GM23338 (cell line): ENCODE data around the gene TRIM67. TPM values are rescaled to one million over a fixed set of nuclear protein-coding genes. Genes with fewer than 3 reads are reported as not detected.

ENCODE experiments used
- ATAC-seq: fragments of 200-7000 bp; cut with Tn5 transposase; 3 replicates; pipeline ENCODE4 v1.9.1; 2020
- DNase-seq: peaks from one replicate; pipeline ENCODE4 v3.0.0-alpha.2; 2015; ENCODE audit warnings: low spot score
- H2AFZ ChIP-seq: fragments of 200-600 bp; sonication (generic); 2 replicates; pipeline ENCODE4 v1.8.0; 2016; ENCODE audit warnings: antibody characterized with exemption, mild to moderate bottlenecking, moderate library complexity
- H3F3A ChIP-seq: fragments of 200-600 bp; sonication (generic); replicated peaks from 2 replicates; pipeline ENCODE4 v1.8.0; 2017; ENCODE audit warnings: antibody characterized with exemption, mixed run types, low read depth
- H3K27ac ChIP-seq: fragments of 200-600 bp; sonication (generic); 2 replicates; pipeline ENCODE4 v1.6.1; 2016; ENCODE audit warnings: low read depth
- H3K27me3 ChIP-seq: fragments of 200-600 bp; sonication (generic); 2 replicates; pipeline ENCODE4 v1.8.0; 2016; ENCODE audit warnings: mild to moderate bottlenecking, mixed run types, moderate library complexity; ENCODE audit not compliant: insufficient read depth
- H3K36me3 ChIP-seq: fragments of 200-600 bp; sonication (generic); 2 replicates; pipeline ENCODE4 v1.8.0; 2016; ENCODE audit warnings: mild to moderate bottlenecking; ENCODE audit not compliant: insufficient read depth
- H3K4me1 ChIP-seq: fragments of 200-600 bp; sonication (generic); 2 replicates; pipeline ENCODE4 v1.8.0; 2016; ENCODE audit warnings: mild to moderate bottlenecking, moderate library complexity; ENCODE audit not compliant: insufficient read depth
- H3K4me2 ChIP-seq: fragments of 200-600 bp; sonication (generic); 2 replicates; pipeline ENCODE4 v1.7.1; 2017; ENCODE audit warnings: mixed run types
- H3K4me3 ChIP-seq: fragments of 200-600 bp; sonication (generic); 2 replicates; pipeline ENCODE4 v1.6.1; 2016; ENCODE audit warnings: mixed run types
- H3K79me2 ChIP-seq: fragments of 200-600 bp; sonication (generic); replicated peaks from 2 replicates; pipeline ENCODE4 v1.8.0; 2017; ENCODE audit warnings: mild to moderate bottlenecking; ENCODE audit not compliant: insufficient read depth
- H3K9me2 ChIP-seq: fragments of 200-600 bp; sonication (generic); 2 replicates; pipeline ENCODE4 v1.8.0; 2017; ENCODE audit not compliant: insufficient read depth
- H4K20me1 ChIP-seq: fragments of 200-600 bp; sonication (generic); replicated peaks from 2 replicates; pipeline ENCODE4 v1.8.0; 2017; ENCODE audit warnings: mild to moderate bottlenecking; ENCODE audit not compliant: insufficient read depth
- H3K27ac Mint-ChIP-seq: 2 replicates; pipeline ENCODE4 v1.8.0; 2020; ENCODE audit warnings: inconsistent platforms, mild to moderate bottlenecking, moderate library complexity, mixed read lengths
- H3K27me3 Mint-ChIP-seq: 3 replicates; pipeline ENCODE4 v1.8.0; 2022; ENCODE audit warnings: low read depth, mild to moderate bottlenecking, moderate library complexity, mixed read lengths, inconsistent platforms; ENCODE audit not compliant: insufficient read depth, poor library complexity
- H3K36me3 Mint-ChIP-seq: 3 replicates; pipeline ENCODE4 v1.8.0; 2021; ENCODE audit warnings: low read depth, mild to moderate bottlenecking, inconsistent platforms, moderate library complexity, mixed read lengths
- H3K4me1 Mint-ChIP-seq: 3 replicates; pipeline ENCODE4 v1.8.0; 2020; ENCODE audit warnings: mild to moderate bottlenecking, inconsistent platforms, mixed read lengths
- H3K4me3 Mint-ChIP-seq: 3 replicates; pipeline ENCODE4 v1.8.0; 2021; ENCODE audit warnings: moderate library complexity, mild to moderate bottlenecking, inconsistent platforms, mixed read lengths
- H3K9me3 Mint-ChIP-seq: 3 replicates; pipeline ENCODE4 v1.8.0; 2020; ENCODE audit warnings: moderate library complexity, mild to moderate bottlenecking, inconsistent platforms, mixed read lengths
- CREB1 ChIP-seq: fragments of 250-450 bp; sonication (Bioruptor Pico); IDR thresholded peaks from 2 replicates; pipeline ENCODE4 v1.5.0; 2020; ENCODE audit warnings: low read depth, mild to moderate bottlenecking, moderate library complexity
- CTCF ChIP-seq, 2 experiments: fragments of 200-600 bp in 1 of 2; sonication (generic) in 1 of 2; conservative IDR thresholded peaks; 2 replicates each; pipeline versions ENCODE4 v1.5.1 to v1.6.1; 2016 to 2017; ENCODE audit warnings: antibody characterized with exemption in 2 of 2, low read depth in 2 of 2, mild to moderate bottlenecking in 2 of 2, moderate library complexity in 1 of 2
- ETS1 ChIP-seq: IDR thresholded peaks from 2 replicates; pipeline ENCODE4 v1.6.1; 2016; ENCODE audit warnings: antibody characterized with exemption
- EZH2phosphoT487 ChIP-seq: fragments of 200-600 bp; sonication (generic); IDR thresholded peaks from one replicate; pipeline ENCODE4 v1.8.1; 2018; ENCODE audit warnings: antibody characterized with exemption; ENCODE audit not compliant: unreplicated experiment
- NANOG ChIP-seq: IDR thresholded peaks from 2 replicates; pipeline ENCODE4 v1.6.1; 2016; ENCODE audit warnings: antibody characterized with exemption, borderline replicate concordance
- REST ChIP-seq: IDR thresholded peaks from one replicate; pipeline ENCODE4 v1.6.1; 2018; ENCODE audit warnings: antibody characterized with exemption; ENCODE audit not compliant: unreplicated experiment
- STAT1 ChIP-seq: IDR thresholded peaks from one replicate; pipeline ENCODE4 v1.6.1; 2016; ENCODE audit warnings: antibody characterized with exemption; ENCODE audit not compliant: unreplicated experiment
- ZNF114 ChIP-seq: fragments of 250-450 bp; sonication (Bioruptor Pico); IDR thresholded peaks from 2 replicates; pipeline ENCODE4 v1.5.0; 2020; ENCODE audit warnings: mild to moderate bottlenecking, moderate library complexity
- ZNF331 ChIP-seq: fragments of 250-450 bp; sonication (Bioruptor Pico); IDR thresholded peaks from 2 replicates; pipeline ENCODE4 v1.5.0; 2020; ENCODE audit warnings: low read depth, mild to moderate bottlenecking, moderate library complexity
- ZNF462 ChIP-seq: fragments of 250-450 bp; sonication (Bioruptor Pico); IDR thresholded peaks from 2 replicates; pipeline ENCODE4 v1.5.0; 2020; ENCODE audit warnings: mild to moderate bottlenecking, moderate library complexity
- polyA plus RNA-seq: library from polyadenylated mRNA; unstranded; fragments of >200 nt; fragmentation: Nextera tagmentation; extraction: Ambion mirVana; gene quantifications from 2 replicates; pipeline ENCODE4 v1.2.1, GENCODE V29; 2016
- total RNA-seq: library from RNA; depleted of rRNA; stranded (reverse); fragments of >200 nt; shearing (Covaris generic); gene quantifications from 2 replicates; pipeline ENCODE4 v1.2.3, GENCODE V29; 2014

Gene TRIM67
- total and polyA plus RNA-seq, 2 experiments from 2014 or later = 0.03 TPM; not detected in 1

- TF ChIP-seq CTCF (conservative IDR thresholded peaks at IDR 0.05; ENCODE audit: low read depth in 2 of 2) (no peak), ETS1 (no peak), CREB1 (no peak), EZH2phosphoT487 (no peak), ZNF114 (CRISPR knock-in tag) (no peak)
Measured at GRCh38 chr1:231138236-231138635, 23.6 kb upstream of the TRIM67 start (continued).

GRCh38 chr1:231139125-231139649, 22.7 kb upstream of the TRIM67 start:
- H3K9me3 Mint-ChIP-seq = no peaks in the 10 kb centered on the region; the same call in 2 of the 3 replicates
- no peak overlapping the region for H2AFZ ChIP-seq
- no peak overlapping the region for H3K4me3 ChIP-seq
- no peaks in the 10 kb centered on the region for H3K27me3 ChIP-seq
- no peak overlapping the region for H3K27ac Mint-ChIP-seq
- ATAC-seq (no peak), DNase-seq (no peak)
- H3K79me2 ChIP-seq = no peaks in the 10 kb centered on the region
- H3K4me1 Mint-ChIP-seq = no peaks in the 10 kb centered on the region
- H3K36me3 Mint-ChIP-seq = no peaks in the 10 kb centered on the region
- H3K27me3 Mint-ChIP-seq = peaks cover 7% of the 10 kb centered on the region
- H3K4me3 Mint-ChIP-seq = no peak overlapping the region
- no peak overlapping the region for H3K27ac ChIP-seq
- no peaks in the 10 kb centered on the region for H3K4me1 ChIP-seq
- H3F3A ChIP-seq = no peaks in the 10 kb centered on the region
- H3K4me2 ChIP-seq = no peak overlapping the region
- no peaks in the 10 kb centered on the region for H3K36me3 ChIP-seq
- no peaks in the 10 kb centered on the region for H3K9me2 ChIP-seq
- no peaks in the 10 kb centered on the region for H4K20me1 ChIP-seq
- TF ChIP-seq ZNF114 (CRISPR knock-in tag) (no peak), STAT1 (no peak), REST (no peak), CREB1 (no peak), ZNF462 (CRISPR knock-in tag) (no peak), ZNF331 (CRISPR knock-in tag) (no peak), NANOG (no peak)
